Activated gamma-delta T cell treated with anti-CD3 and anti-CD28 coated beads, Interleukin-2, amount 50 U/mL, for 16 hours (primary cell): Measurements from ENCODE around the gene ABAT.

Experiments used
- DNase-seq: peaks from one replicate; pipeline ENCODE4 v3.0.0-alpha.2; 2020; ENCODE audit warnings: low read depth

Gene ABAT

DNA sequence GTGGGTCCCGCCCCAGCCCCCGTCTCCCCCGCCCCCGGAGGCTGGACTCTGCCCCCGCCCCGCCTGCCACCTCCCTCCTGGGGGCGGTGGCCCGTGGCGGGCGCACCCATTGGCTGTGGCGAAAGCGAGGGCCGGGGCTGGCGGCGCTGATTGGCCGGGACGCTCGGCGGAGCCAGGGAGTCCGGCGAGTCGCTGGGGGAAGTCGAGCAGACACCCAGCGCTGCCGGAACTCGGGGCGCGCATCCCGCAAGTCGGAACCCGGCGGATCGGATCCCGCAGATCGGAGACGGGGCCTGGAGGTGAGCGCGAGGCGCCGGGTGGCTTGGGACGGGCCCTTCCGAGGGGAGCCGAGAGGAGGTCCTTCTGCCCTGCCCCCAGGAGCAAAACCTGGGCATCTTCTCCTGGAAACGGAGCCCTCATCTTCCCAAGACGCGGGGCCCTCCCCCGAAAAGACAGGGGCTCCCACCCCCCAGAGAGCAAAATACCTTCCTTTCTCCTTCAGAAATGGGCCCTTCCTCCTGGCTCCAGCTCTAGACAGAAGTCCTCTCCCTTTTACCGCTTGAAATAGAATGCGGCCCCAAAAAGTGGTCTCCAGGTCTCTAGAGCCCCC, at the start of gene ABAT:
Gene ABAT, plus strand, starts transcription at position 205 of the 610 bp plus-strand sequence. CDS start 61,123 bp downstream, outside the sequence.
- DNase-seq, result peak; percentile 79

- DNase-seq, result no peak
Measured at GRCh38 chr16:8625491-8626087, 48.8 kb upstream of the ABAT start.

- DNase-seq, result no peak
Measured at GRCh38 chr16:8626946-8627345, 47.5 kb upstream of the ABAT start.

GRCh38 chr16:8627456-8627855, 47.0 kb upstream of the ABAT start:
- DNase-seq, result no peak

GRCh38 chr16:8628981-8629725, 45.3 kb upstream of the ABAT start:
- DNase-seq, result no peak

- no peak for DNase-seq
Measured at GRCh38 chr16:8630255-8630953, 44.0 kb upstream of the ABAT start.

- DNase-seq, result no peak
Measured at GRCh38 chr16:8631373-8631772, 43.0 kb upstream of the ABAT start.

GRCh38 chr16:8631818-8632465, 42.5 kb upstream of the ABAT start:
- DNase-seq, result no peak

- no peak for DNase-seq
Measured at GRCh38 chr16:8632675-8633182, 41.7 kb upstream of the ABAT start.

GRCh38 chr16:8634991-8635736, 39.3 kb upstream of the ABAT start:
- DNase-seq, result no peak

GRCh38 chr16:8639694-8640093, 34.7 kb upstream of the ABAT start:
- no peak for DNase-seq

GRCh38 chr16:8641671-8642070, 32.7 kb upstream of the ABAT start:
- DNase-seq, result no peak

DNA sequence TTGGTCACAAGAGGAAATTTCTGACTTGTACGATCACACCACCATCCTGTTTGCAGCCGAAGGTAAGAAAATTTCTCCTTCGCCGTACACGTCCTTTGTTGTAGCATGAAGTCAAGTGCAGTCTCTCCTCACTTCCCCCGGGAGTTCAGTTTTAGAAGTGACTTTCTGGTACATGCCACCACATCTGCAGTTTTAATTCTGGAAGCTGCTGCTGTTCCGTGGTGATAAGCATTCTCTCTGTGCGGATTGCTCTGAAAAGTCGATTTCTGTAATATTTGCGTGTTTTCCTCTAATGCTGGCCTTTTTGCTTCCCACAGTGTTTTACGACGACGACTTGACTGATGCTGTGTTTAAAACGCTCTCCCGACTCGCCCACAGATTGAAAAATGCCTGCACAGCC, 32.3 kb upstream of the ABAT start:
- no peak for DNase-seq

DNA sequence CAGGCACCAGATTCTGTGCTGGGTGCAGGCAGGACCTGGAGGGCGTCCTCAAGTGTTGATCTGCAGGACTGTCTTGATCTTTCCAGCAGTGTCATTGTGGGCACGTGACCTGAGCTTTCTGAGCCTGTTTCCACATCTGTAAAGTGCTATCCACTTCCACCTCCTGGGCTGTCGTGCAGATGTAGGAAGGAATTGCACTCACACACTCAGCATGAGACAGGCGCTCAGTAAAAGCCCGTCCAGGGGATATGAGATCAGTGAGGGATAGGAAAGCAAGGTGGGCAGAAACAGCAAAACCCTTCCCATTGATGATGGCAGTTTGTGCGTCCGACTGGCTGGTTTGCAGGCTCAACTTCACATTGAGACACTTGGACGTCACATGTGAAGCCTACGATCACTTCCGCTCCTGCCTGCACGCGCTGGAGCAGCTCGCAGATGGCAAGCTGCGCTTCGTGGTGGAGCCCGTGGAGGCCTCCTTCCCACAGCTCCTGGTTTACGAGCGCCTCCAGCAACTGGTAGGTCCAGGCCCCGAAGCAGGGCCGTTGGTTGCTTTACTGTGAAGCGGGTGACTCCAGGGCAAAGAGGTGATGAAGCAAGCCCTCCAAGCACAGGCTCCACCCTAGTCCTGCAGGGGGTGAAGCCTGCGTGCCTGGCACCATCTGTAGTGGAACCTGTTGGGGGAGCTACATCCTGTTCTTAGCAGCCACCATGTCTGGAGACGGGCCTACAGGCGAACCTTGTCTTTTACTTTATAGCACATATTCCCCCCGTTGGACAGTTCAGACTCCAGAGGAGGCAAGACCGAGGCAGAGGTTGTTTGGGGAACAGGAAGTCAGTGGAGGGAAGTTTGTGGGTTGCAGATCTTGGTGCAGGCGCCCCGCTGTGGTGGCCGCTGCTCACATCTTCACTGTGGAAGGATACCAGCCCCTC, 29.9 kb upstream of the ABAT start:
- no peak for DNase-seq

DNA sequence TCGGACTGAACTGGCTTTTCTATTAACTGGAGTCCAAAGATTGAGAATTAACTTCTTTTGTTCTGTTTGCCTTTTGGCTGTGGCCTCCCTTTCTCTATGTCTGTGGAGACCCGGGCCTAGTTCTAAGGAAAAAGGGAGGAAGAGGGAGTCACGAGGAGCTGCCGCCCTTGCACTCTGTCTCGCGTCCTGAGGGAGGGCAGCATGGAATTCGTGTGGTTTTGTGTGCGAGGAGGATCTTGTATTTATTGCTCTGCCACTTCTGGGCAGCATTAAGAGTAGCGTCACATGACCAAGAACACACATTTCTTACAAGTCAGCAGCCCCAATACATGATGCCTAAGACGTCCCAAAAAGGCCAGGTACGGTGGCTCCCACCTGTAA, 29.3 kb upstream of the ABAT start:
- DNase-seq, result no peak

GRCh38 chr16:8645831-8646230, 28.6 kb upstream of the ABAT start:
- DNase-seq, result no peak

GRCh38 chr16:8646326-8647053, 27.9 kb upstream of the ABAT start:
- no peak for DNase-seq

- no peak for DNase-seq
Measured at GRCh38 chr16:8647721-8648318, 26.6 kb upstream of the ABAT start.

- no peak for DNase-seq
Measured at GRCh38 chr16:8648877-8649276, 25.5 kb upstream of the ABAT start.
